ENCODE measurements around the gene HUWE1.

- no peak for TF ChIP-seq CTCF (IDR thresholded peaks at IDR 0.05)
- no peak for TF ChIP-seq POLR2A (IDR thresholded peaks at IDR 0.05)
- TF ChIP-seq POLR2AphosphoS5 (IDR thresholded peaks at IDR 0.05), result no peak
These were observed 192.1 kb downstream of the HUWE1 start for GRCh38 chrX:53494436-53494835.
